GM12891 (cell line): ENCODE data around the gene SQOR.

ENCODE experiments used
- DNase-seq: peaks from one replicate; pipeline ENCODE4 v3.0.0; 2011; ENCODE audit warnings: low spot score; ENCODE audit not compliant: insufficient read length
- FAIRE-seq: peaks from 2 replicates; lab custom pipeline; 2011; peaks lifted over from hg19 to GRCh38; lab: Jason Lieb, UNC
- PAX5 ChIP-seq: IDR thresholded peaks from 2 replicates; pipeline ENCODE4 v1.6.1; 2011; ENCODE audit warnings: low read length, moderate library complexity, mild to moderate bottlenecking; ENCODE audit not compliant: insufficient read depth, severe bottlenecking
- POLR2A ChIP-seq: IDR thresholded peaks from 2 replicates; pipeline ENCODE4 v1.6.1; 2011; ENCODE audit warnings: low read depth, low read length, control low read depth
- POLR2AphosphoS5 ChIP-seq: IDR thresholded peaks from 2 replicates; pipeline ENCODE4 v1.6.1; 2011; ENCODE audit warnings: low read depth, low read length, control low read depth
- POU2F2 ChIP-seq: IDR thresholded peaks from 2 replicates; pipeline ENCODE4 v1.6.1; 2011; ENCODE audit warnings: low read depth, mild to moderate bottlenecking, control low read depth, low read length, moderate library complexity
- SPI1 ChIP-seq: IDR thresholded peaks from 2 replicates; pipeline ENCODE4 v1.6.1; 2011; ENCODE audit warnings: low read depth, low read length, control low read depth
- TAF1 ChIP-seq: IDR thresholded peaks from 2 replicates; pipeline ENCODE4 v1.6.1; 2011; ENCODE audit warnings: low read depth, low read length, control low read depth

SQOR gene

GRCh38 chr15:45734260-45734711 is 99.5 kb downstream of the SQOR start:
- FAIRE-seq (no peak), DNase-seq (no peak)
- no peak for TF ChIP-seq POLR2A
- TF ChIP-seq SPI1, result peak; percentile 36
- TF ChIP-seq TAF1, result no peak
- no peak for TF ChIP-seq PAX5
- no peak for TF ChIP-seq POLR2AphosphoS5
- no peak for TF ChIP-seq POU2F2
